Neural cell (in vitro differentiated cells): ENCODE measurements around the gene PPIG.

Source experiments
- CTCF ChIP-seq: fragments of 450-650 bp; IDR thresholded peaks from 2 replicates; pipeline ENCODE4 v1.5.1; 2014; ENCODE audit warnings: antibody characterized with exemption, mild to moderate bottlenecking, moderate library complexity; ENCODE audit not compliant: poor library complexity, severe bottlenecking
- EP300 ChIP-seq: fragments of 450-650 bp; conservative IDR thresholded peaks from 2 replicates; pipeline ENCODE4 v1.6.1; 2014; ENCODE audit warnings: antibody characterized with exemption, mild to moderate bottlenecking, moderate library complexity; ENCODE audit not compliant: poor library complexity, severe bottlenecking
- EZH2 ChIP-seq: fragments of 200-600, 300-800 bp; shearing (Covaris generic), sonication (generic); IDR thresholded peaks from 2 replicates; pipeline ENCODE4 v1.6.1; 2014; ENCODE audit warnings: antibody characterized with exemption, low read length, borderline replicate concordance, mild to moderate bottlenecking; ENCODE audit not compliant: insufficient read depth, poor library complexity, severe bottlenecking
- MXI1 ChIP-seq: fragments of 450-650 bp; conservative IDR thresholded peaks from 2 replicates; pipeline ENCODE4 v1.6.1; 2014; ENCODE audit warnings: antibody characterized with exemption, mild to moderate bottlenecking; ENCODE audit not compliant: poor library complexity, severe bottlenecking
- POLR2AphosphoS5 ChIP-seq: IDR thresholded peaks from 2 replicates; pipeline ENCODE4 v1.6.1; 2012
- RAD21 ChIP-seq: fragments of 450-650 bp; conservative IDR thresholded peaks from 2 replicates; pipeline ENCODE4 v1.6.1; 2014; ENCODE audit warnings: antibody characterized with exemption, mild to moderate bottlenecking, moderate library complexity
- REST ChIP-seq: IDR thresholded peaks from 2 replicates; pipeline ENCODE4 v1.6.1; 2012; ENCODE audit warnings: borderline replicate concordance
- SMC3 ChIP-seq: fragments of 450-650 bp; conservative IDR thresholded peaks from 2 replicates; pipeline ENCODE4 v1.6.1; 2014; ENCODE audit warnings: antibody characterized with exemption, mild to moderate bottlenecking, moderate library complexity; ENCODE audit not compliant: poor library complexity
- TAF1 ChIP-seq: IDR thresholded peaks from 2 replicates; pipeline ENCODE4 v1.6.1; 2012; ENCODE audit warnings: low read depth

GRCh38 chr2:169598982-169599381, 14.8 kb downstream of the PPIG start:
- TF ChIP-seq CTCF, result no peak
- TF ChIP-seq RAD21, result no peak
- no peak for TF ChIP-seq REST
- TF ChIP-seq POLR2AphosphoS5, result no peak
- no peak for TF ChIP-seq EZH2
- no peak for TF ChIP-seq EP300
- TF ChIP-seq MXI1, result no peak
- TF ChIP-seq SMC3, result no peak
- no peak for TF ChIP-seq TAF1
